Measurements from ENCODE around the gene FAM83E. TPM values are rescaled to one million over a fixed set of nuclear protein-coding genes. Genes with fewer than 3 reads are reported as not detected.
"Not testable (repeated sequence)": the region's sequence is repeated elsewhere in the genome, so short reads cannot be mapped to it uniquely, and the experiment has no call there.

Gene FAM83E
- 1.2 TPM in 1 of 2 replicates, not detected in the other for total RNA-seq (2014; rRNA removed; shearing (Covaris generic))
- polyA plus RNA-seq (2015; cell fraction: cytosol; rRNA removed), result not detected in 2 replicates
- polyA plus RNA-seq (2015; cell fraction: nucleus; rRNA removed), result 1.3 TPM in 1 of 2 replicates, not detected in the other

DNA sequence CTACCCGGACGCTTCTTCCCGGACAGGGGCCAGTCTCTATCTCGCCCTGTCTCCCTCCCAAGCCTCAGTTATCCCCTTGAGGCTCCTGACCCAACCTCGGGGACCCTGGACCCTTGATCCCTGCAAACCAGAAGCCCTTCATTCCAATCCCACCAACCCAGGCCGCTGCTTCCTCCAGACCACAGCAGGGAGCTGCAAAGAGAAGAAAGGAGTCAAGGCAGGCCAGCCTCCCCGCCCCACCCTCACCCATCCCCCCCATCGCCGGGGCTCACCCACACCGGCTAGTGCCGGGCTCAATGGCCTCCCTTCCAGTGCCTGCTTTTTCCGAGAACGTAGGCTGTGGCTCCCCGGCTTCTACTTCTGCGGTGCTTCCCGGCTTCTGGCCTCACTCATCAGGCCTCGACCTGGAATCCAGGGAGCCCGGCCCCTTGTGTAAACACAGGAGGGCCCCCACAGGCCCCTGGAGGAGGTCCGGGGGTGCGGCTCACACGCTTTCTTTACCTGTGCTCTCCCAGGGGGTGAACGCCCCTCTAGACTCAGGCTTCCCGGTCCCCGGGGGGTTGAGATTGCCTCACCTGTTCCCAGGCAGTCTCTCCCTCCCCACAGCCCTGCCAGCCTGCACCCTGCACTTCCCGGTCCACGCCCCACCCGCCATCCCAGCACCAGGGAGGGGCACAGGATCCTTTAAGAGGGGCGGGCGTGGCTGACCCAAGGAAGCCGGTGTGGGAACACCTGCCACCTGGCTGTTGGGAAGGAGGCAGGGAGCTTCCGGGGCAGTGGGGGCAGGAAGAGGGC, at the start of gene FAM83E:
TSS of gene FAM83E (minus strand) at position 641 of the 795 bp plus-strand sequence. CDS start 1,704 bp downstream, outside the sequence.
- DNase-seq (ENCODE audit: low read depth), result no peak

DNA sequence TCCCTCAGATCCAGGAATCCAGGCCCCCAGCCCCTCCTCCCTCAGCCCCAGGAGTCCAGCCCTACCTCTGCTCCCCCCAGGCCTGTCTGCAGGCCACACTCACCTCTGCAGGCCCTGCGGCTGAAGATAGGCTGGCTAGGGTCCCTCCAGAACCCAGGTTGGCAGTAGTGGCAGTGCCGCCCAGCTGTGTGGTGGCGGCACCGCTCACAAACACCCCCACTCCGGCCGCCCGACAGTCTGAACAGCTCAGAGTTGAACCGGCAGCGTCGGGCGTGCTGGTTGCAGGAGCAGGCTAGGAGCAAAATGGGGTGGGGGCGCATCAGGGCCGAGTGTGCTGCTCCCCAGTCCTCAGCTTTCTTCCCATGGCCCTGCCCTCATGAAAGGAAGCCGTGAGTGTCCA, 49.6 kb upstream of the FAM83E start:
- no peak for DNase-seq (ENCODE audit: low read depth)

DNA sequence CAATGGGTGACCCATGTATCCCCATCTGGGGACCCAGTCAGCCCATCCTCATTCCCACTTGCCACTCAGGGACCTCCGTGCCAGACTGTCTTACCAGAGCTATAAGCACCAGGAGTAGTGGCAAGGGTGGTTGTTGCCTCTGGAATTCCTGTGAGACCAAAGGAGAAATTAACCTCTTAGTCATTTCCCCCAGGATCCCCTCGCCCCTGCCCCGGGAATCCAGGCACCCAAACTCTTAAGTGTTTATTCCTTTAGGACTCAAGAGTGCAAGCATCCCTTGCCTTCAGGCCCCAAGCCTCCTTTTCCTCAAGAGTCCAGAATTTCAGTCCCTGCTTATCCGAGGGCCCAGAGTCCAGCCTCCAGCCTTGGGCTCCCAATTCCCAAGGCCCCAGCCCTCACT, 48.8 kb upstream of the FAM83E start:
- no peak for DNase-seq (ENCODE audit: low read depth)

DNA sequence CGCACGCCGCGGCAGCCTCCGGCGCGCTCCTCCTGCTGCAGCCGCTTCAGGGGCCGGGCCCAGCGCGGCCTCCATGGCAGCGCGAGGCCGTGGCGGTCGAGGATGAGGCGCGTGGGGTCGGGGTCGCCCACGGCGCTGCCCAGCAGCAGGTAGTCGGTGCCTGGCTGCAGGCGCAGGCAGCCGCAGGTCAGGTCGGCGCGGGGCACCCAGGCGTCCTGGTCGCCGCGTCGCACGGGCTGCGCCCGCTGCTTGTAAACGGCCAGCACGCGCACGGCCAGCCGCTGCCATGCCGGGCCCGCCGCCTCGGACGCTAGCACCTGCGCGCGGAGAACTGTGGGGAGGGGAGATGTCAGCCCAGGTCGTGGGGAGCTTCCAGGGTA, 46.8 kb upstream of the FAM83E start:
- no peak for DNase-seq (ENCODE audit: low read depth)

DNA sequence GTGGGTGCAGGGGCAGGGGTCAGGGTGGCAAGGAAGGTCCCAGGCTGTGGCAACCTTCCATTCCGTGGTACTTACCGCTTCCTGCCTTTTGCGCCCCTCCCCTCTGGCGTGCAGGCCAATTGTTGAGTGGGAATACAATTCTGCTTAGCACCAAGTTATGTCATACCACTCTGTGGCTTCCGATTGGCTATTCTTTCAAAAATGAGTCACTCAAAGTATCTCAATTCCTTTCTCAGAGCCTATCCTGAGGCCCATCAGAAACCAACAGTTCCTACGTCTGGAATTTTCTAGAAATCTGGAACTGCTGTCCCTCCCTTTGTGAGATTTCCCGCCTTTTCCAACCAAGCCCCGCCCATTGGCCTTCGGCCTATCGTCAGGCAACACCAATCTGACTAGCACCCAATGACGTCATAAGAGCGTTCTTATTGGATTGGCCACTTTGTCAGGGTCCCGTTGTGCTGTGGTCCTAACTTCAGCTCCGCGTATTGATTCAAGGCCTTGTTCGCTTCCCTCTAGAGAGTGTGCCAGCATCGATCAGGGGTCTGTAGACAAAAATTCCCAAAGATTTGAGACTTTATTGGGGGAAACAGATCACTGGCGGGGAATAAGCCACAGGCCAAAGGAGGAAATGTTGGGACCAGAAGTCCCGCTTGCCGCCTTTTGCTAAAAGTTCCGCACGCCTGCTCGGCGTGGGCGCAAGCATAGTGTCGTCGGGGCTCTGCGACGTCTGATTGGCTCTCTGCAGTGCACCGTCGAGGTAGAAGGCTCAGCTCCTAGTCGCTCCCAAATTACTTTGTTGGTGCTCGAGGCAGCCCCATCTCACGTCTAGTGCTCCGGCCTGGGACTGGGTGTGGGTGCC, 46.2 kb upstream of the FAM83E start:
- DNase-seq (ENCODE audit: low read depth), result peak; percentile 85

DNA sequence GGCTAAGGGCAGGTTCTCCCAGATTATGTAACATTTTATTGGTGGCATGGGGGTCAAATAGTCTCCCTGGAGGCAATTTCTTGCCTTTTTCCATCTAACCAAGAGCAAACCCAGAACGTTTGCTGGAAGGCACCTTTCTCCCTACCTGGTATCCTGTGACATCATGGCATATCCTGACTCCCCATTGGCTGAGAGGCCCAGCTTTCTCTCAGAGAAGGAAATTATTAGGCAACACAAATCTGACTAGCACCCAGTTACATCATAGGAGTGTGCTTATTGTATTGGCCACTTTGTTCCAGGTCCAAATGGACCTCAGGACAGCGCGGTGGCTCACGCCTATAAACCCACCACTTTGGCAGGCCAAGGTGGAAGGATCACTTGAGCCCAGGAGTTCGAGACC, 44.9 kb upstream of the FAM83E start:
- no peak for DNase-seq (ENCODE audit: low read depth)

DNA sequence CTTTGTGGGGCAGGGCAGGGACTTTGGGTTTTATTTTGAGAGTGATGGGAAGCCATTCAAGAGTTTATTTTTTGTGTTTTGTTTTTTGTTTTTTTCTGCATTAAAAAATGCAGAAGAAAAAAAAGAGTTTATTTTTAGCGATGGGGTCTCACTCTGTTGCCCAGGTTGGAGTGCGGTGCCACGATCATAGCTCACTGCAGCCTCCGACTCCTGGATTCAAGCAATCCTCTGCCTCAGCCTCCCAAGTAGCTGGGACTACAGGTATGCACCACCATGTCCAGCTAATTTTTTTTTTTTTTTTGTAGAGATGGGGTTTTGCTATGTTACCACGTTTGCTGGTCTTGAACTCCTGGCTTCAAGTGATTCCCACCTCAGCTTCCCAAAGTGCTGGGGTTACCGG, 43.6 kb upstream of the FAM83E start:
- no peak for DNase-seq (ENCODE audit: low read depth)

DNA sequence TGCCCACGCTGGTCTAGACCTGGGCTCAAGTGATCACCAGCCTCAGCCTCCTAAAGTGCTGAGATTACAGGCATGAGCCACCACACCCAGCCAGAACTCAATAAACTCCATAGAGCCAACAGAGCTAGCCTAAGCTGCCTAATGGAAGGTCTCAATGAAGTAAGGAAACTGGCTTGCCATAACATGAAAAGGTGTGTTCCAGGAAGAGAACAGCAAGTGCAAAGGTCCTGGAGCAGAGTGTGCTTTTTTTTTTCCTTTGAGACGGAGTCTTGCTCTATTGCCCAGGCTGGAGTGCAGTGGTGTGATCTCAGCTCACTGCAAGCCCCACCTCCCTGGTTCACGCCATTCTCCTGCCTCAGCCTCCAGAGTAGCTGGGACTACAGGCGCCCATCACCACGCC, 43.0 kb upstream of the FAM83E start:
- DNase-seq (ENCODE audit: low read depth), result not testable (repeated sequence)

DNA sequence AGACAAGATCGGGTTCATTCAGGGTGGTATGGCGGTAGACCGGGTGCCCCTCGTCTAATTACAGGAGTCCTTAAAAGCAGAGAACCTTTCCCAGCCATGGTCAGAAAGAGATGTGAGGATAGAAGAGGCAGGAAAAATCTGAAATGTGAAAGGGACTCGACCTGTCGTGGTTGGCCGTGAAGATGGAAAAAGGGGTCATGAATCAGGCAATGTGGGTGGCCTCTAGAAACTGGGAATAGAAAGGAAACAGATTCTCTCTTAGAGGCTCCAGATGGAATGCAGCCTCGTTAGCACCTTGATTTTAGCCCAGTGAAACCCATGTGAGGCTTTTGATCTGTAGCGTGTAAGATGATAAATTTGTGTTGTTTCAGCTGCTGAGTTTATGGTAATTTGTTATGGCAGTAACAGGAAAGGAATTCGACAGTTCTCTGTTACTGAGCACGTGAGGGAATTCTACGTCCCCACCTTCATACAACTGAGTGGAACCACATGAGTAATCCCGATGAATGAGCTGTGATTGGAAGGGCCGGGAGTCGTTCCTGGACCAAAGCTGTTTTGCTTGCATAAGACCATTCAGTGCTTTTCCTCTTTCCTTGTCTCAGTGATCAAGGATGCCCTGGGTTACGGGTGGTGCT, 42.1 kb upstream of the FAM83E start:
- peak; percentile 75 for DNase-seq (ENCODE audit: low read depth)

DNA sequence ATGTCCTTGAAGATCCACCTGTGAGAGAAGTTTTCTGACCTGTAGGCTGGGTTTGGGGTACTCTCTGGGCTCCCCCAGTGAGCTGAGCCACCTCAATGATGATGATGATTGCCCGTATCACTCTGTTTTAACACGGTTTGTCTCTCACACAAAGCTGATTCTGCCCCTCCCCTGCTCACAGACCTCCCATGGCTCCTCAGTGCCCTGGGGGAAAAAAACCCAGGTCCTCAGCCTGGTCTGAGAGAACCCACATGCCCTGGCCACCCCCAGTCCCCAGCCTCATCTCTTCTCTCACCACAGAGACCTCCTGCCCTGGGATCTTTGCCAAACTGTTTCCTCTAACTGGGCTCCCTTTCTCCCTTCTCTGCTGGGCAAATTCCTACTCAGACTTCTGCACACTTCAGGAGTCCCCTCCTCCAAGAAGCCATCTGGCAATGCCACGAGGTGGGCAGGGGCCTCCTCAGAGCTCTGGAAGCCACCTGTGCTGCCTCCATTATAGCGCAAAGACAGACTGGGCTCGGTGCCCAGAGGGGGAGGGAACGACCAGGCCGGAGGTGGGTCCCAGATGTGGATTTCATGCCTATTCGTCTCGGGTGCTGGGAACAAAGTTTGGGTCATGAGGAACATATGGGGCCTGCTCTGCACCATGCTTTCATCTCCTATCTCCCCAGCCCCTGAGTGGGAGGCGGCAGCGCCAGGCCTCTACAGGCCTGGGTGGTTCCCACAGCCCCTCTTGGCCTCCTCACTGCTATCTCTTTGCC, 39.6 kb upstream of the FAM83E start:
- DNase-seq (ENCODE audit: low read depth), result no peak

DNA sequence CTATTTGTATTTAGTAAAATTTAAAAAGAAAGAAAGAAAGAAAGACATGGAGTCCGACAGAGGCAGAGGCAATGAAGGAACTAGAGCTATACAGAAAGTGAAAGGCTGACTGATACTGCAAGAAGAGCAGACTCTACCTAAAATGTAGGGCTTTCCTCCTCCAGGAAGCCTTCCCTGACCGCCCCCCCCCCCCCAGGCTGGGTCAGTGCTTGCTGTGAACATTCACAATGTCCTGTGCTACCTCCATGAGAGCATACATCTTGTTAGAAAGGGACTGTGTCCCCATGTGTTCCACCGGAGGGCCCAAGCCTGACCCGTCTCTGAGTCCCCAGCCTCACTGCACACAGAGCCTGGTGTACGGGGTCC, 36.8 kb upstream of the FAM83E start:
- no peak for DNase-seq (ENCODE audit: low read depth)

DNA sequence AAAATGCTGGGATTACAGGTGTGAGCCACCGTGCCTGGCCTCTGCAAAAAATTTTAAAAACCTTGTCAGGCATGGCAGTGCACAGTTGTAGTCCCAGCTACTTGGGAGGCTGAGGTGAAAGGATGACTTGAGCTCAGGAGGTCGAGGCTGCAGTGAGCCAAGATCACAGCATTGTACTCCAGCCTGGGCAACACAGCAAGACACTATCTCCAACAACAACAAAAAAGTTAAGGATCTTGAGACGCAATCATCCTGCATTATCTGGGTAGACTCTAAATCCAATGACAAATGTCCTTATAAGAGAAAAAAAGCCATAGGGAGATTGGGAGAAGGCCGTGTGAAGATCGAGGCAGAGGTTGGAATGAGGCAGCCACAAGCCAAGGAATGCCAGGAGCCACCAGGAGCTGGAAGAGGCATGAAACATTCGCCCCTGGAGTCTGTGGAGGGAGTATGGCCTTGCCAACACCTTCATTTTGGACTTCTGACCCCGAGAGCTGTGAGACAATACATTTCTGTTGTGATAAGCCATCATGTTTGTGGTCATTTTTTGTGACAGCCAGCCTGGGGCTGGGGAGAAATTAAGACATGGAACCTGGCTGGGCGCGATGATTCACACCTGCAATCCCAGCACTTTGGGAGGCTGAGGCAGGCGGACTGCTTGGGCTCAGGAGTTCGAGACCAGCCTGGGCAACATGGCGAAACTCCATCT, 36.3 kb upstream of the FAM83E start:
- DNase-seq (ENCODE audit: low read depth), result no peak

DNA sequence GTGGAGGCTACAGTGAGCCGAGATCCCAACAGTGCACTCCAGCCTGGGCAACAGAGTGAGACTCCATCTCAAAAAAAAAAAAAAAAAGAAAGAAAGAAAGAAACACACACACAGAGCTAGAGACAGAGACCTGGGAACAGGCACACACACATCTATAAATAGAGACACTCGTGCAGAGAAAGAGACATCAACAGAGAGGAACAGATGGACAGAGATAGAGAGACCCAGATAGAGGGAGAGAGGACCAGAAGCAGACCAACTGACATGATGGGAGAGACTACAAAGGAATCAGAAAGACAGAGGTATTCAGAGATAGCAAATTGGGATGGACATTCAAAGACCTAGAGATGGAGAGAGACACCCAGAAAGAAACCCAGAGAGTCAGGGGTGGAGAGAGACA, 33.3 kb upstream of the FAM83E start:
- no peak for DNase-seq (ENCODE audit: low read depth)

DNA sequence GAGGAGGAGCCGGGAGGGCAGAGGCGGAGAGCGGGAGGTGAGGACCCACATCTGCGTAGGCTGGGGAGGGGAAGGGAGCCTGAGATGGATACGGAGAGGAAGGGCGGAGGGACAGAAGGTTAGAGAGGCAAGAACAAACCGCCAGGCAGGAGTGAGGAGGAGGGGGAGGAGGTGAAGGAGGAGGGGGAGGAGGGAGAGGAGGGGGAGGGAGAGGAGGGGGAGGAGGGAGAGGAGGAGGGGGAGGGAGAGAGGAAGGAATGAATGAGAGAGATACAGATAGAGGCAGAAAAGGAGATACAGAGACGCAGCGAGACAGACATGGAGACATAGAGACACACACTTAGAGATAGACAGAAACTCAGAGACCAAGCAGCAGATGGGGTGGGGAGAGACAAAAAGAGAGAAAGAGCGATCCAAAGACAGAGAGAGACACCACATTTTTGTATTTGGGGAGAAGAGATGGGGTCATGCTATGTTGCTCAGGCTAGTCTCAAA, 31.9 kb upstream of the FAM83E start:
- no peak for DNase-seq (ENCODE audit: low read depth)

DNA sequence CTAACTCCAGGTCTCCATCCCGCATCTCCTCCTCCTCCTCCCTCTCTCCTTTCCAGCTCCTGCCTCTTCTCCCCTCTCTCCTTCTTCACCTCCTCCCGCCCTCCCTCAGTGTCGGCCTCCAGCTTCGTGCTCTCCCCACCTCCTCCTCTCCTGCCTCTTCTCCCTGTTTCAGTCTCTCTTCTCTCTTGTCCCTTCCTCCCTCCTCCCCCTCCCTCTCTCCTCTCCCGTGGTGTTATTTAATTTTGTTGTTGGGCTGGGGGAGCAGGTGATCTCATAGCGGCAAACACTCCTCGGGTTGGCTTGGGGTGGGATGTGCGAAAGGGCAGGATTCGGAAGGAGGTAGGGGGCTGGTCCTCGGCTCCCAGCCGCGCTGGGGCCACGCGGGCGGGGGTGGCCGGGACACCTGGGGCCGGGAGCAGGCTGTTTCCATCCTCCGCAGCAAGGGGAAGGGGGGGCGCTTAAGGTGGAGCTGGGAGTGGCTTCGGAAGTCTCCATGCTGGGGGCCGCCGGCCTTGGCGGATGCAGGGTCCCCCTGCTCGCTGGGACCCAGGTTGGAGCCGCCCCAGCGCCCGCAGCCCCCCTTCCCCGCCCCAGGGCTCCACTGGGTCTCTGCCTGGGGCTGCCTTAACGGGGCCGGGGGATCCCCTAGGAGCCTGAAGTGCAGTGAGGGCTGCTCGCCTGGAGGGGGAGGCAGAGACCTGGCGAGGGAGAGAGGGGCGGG, 31.3 kb upstream of the FAM83E start, which contains the start of gene CA11:
TSS of gene CA11 (minus strand) at position 187 of the 721 bp plus-strand sequence. CDS start 555 bp downstream, outside the sequence.
- peak; percentile 65 for DNase-seq (ENCODE audit: low read depth)

DNA sequence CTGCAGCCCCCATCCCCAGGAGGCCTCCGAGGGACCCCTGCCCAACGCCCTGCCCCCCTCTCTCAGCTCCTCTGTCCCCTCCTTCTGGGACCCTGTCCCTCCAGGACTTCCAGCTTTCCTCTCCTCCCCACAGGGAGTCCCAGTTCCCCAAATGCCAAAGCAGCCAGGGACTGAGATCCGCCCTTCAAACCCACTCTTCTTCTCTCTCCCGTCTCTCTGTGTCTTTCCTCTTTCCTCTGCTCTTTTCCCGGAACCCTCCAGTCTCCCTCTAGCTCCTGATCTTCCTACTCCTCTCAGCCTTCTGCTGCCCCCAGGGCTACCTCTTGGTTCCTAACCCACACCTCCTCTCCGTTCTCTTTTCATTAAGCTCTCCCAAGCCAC, 30.7 kb upstream of the FAM83E start:
- no peak for DNase-seq (ENCODE audit: low read depth)

DNA sequence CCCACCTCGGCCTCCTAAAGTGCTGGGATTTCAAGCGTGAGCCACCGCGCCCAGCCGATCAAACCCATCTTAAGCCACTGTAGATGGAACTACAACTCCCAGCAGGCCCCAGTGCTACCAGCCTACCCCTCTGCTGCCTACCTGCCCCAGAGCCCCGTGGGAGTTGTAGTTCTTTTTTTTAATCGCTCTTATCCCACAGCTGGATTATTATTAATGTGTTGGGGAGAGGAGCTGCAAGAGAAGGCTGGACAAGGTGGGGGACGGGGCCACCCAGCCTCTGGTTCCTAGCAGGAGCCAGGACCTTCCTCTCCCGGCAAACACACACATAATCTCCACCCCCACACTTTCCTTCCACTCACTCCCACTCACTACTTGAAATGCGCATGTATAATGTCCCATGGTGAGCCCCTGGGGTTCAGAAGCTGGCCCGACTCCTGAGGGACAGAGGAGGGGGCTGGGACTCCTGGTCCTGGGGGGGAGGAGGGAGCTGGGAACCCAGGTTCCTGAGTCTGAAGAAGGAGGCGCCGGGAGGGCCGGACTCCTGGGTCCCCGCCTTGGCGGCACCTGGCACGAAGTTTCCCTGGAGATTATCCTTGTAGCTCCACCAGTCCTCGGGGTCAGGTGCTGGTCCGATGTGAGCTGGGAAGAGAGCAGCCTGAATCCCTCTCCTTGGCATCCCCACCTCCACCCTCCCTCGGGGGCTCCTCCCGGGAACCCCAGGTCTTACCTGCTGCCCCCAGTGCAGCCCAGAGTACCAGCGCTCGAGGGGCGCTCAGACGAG, 30.2 kb upstream of the FAM83E start:
- peak; percentile 69 for DNase-seq (ENCODE audit: low read depth)

DNA sequence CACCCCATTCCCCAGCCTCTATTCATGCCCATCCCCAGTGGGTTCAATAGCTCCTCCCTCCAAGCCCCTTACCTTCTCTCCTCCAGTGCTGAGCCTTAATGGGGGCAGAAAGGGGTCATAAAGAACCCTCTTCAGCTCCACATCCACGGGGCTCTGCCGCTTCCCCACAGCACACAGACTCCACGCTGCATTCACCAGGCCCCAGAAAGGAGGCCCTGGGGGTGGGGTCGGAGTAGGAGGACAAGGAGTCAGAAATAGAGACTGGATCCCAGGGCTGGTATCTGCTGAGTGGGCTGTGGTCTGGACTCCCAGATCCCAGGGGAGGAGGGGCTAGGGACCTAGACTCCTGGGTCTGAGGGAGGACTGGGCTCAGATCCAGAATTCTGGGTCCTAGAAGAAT, 29.5 kb upstream of the FAM83E start:
- DNase-seq (ENCODE audit: low read depth), result no peak

DNA sequence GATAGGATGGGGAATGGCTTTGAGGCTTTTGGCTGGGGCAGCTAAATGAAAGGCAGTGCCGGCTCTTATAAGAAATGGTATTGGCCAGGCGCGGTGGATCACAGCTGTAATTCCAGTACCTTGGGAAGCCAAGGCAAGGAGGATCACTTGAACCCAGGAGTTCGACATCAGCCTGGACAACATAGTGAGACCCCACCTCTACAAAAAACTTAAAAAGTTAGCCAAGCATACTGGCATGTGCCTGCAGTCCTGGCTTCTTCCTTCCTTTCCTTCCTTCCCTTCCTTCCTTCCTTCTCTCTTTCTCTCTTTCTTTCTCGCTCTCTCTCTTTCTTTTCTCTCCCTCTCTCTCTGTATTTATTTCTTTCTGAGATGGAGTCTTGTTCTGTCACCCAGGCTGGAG, 28.0 kb upstream of the FAM83E start:
- no peak for DNase-seq (ENCODE audit: low read depth)
